ENCODE results near the gene IL2RA. TPM values are rescaled to one million over a fixed set of nuclear protein-coding genes. Genes with fewer than 3 reads are reported as not detected.

Gene IL2RA
- total and polyA plus RNA-seq, 2 donors (not counting 1 experiment from before 2014, with no cell fraction given) = 7.2 to 56.7 TPM

- ChIA-PET POLR2A (interaction anchor here (4.3 kb wide), 1 partner anchor 19 kb away, joined by 43 read pairs; no protein-coding TSS in a partner anchor), CTCF (interaction anchor here (3.2 to 13.4 kb wide), 3 partner anchors 14 to 57 kb away, joined by 25 to 163 read pairs (median 28); no protein-coding TSS in a partner anchor)
- Histone ChIP-seq H3K9ac (ENCODE audit: low read length) (no peak overlapping the region), H3K36me3 (replicated peaks in 1 of 2; ENCODE audit: control extremely low read depth in 1 of 2, control insufficient read depth in 1 of 2, extremely low read depth in 1 of 2, insufficient read depth in 2 of 2, low read length in 1 of 2) (no peaks in the 10 kb centered on the region), H3K27me3 (replicated peaks in 1 of 4; ENCODE audit: control extremely low read depth in 1 of 4, control insufficient read depth in 3 of 4, insufficient read depth in 4 of 4, low read length in 3 of 4) (no peaks in the 10 kb centered on the region), H3K4me1 (ENCODE audit: control insufficient read depth in 2 of 2, insufficient read depth in 2 of 2, low read length in 2 of 2) (peaks cover 59 to 65% of the 10 kb centered on the region in 2 donors), H3K9me3 (ENCODE audit: control extremely low read depth in 1 of 3, control insufficient read depth in 2 of 3, insufficient read depth in 1 of 3, low read length in 2 of 3) (no peaks in the 10 kb centered on the region), H3K27ac (ENCODE audit: low read length in 2 of 2) (peak overlapping the region; percentile 72 to 80), H3K4me3 (ENCODE audit: control extremely low read depth in 1 of 5, extremely low read depth in 1 of 5, insufficient read depth in 1 of 5, low read depth in 2 of 5, low read length in 4 of 5) (no peak overlapping the region), H3K79me2 (ENCODE audit: control insufficient read depth, insufficient read depth, low read length) (no peaks in the 10 kb centered on the region), H2AFZ (ENCODE audit: insufficient read depth, low read depth, low read length, poor library complexity, severe bottlenecking) (no peak overlapping the region), H4K20me1 (ENCODE audit: control insufficient read depth, insufficient read depth, low read length, poor library complexity, severe bottlenecking) (no peaks in the 10 kb centered on the region), H3K4me2 (replicated peaks; ENCODE audit: low read depth, low read length, poor library complexity, severe bottlenecking) (peak overlapping the region; percentile 50)
- Mint-ChIP-seq H3K9me3 (ENCODE audit: insufficient read depth) (no peaks in the 10 kb centered on the region), H3K4me1 (peaks cover 83% of the 10 kb centered on the region), H3K27ac (peak overlapping the region; percentile 99), H3K27me3 (no peaks in the 10 kb centered on the region), H3K4me3 (peak overlapping the region; percentile 85)
- ATAC-seq (ENCODE audit: low read depth) (no peak), DNase-seq (no peak)
- no peak for TF ChIP-seq CTCF (IDR thresholded peaks at IDR 0.05)
- no peak for TF ChIP-seq EZH2 (IDR thresholded peaks at IDR 0.05; ENCODE audit: borderline replicate concordance, insufficient read depth, low read depth, low read length, poor library complexity, severe bottlenecking)
- 84% methylated on average over 5 of the region's 5 CpGs for WGBS (ENCODE audit: insufficient coverage)
- intact Hi-C loops (cut with micrococcal nuclease) = no loop called here
These were observed 8.5 kb upstream of the IL2RA start for GRCh38 chr10:6070660-6071059.
